ENCODE results near the gene VPS26A.

- TF ChIP-seq CTCF (IDR thresholded peaks at IDR 0.05) (no peak), TCF7 (CRISPR knock-in tag; IDR thresholded peaks at IDR 0.05; ENCODE audit: low read depth) (no peak)
Measured at GRCh38 chr10:69130251-69130650, 6.3 kb downstream of the VPS26A start.
